HUDEP-2 (cell line): Measurements from ENCODE around the gene RTL1.
A peak's percentile ranks its signal among the peaks of the same experiment; 100 is the strongest.

Experiments
- DNase-seq, 76 experiments: peaks; one replicate each; lab custom pipeline; 2025; ENCODE audit not compliant: unreplicated experiment in 76 of 76; lab: John Stamatoyannopoulos, UW

Gene RTL1

DNA sequence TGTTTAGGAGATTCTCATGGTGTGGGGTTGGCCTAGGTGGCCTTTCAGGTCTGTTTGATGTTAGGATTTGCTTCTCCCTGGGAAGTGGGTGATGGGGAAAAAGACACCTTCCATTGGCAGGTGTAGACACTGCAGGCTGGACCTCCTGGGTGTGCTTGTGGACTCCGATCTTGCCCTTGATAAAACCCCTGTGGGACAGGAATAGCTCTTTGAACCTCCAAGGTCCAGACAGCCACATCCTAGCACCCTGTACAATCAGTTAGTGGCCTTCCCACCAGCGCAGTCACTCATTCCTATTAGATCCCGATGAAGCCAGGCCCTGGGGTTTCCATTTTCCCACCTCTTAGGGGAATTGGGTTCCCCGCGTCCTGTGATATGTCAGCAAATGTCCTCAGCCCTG lies 49.1 kb downstream of the RTL1 start:
- DNase-seq, result no peak

DNA sequence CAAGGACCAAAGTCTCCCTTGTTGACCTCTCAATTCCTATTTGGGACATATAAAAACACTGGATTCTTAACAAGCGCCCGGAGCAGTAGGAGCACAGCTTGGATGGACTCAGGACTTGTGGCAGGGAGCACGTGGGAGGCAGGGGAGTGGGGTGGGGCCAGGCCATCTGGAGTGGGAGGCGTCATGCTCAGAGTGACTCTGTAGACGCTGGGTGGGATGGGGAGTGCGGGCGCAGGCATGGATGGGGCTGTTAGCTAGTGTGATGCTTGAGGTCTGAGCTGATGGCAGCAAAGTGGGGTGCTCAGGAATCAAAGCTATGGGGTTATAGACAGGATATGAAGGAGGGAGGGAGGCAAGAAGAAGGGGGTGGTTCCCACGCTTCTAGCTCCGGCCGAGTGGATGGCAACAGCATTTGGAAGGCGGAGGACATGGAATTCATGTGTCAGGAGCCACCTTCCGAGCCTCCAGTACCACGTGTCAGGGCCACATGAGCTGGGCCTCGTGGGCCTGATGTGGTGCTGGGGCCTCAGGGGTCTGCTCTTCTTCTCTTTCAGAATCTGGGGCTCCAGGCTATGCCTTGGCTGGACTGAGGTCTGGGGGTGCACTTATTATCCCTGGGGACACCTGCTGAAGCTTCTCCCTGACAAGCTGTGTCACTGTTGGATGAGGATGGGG lies 51.4 kb downstream of the RTL1 start:
- DNase-seq, result no peak

DNA sequence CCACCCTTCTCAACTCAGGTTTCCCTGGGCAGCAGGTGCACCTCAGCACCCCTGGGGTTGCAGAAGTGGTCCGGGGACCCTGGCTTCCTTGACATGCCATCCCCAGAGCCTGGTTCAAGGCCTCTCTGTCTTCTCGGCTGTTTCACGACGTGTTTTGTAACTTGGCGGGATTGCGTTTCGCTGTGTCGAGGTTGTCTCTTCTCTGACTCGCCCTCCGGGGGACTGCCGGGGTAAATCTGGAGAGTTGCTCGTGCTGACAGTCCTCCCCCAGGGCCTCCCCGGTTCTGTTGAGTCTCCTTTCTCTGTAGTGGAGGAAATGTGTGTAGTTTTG lies 52.0 kb downstream of the RTL1 start:
- DNase-seq, result no peak

DNA sequence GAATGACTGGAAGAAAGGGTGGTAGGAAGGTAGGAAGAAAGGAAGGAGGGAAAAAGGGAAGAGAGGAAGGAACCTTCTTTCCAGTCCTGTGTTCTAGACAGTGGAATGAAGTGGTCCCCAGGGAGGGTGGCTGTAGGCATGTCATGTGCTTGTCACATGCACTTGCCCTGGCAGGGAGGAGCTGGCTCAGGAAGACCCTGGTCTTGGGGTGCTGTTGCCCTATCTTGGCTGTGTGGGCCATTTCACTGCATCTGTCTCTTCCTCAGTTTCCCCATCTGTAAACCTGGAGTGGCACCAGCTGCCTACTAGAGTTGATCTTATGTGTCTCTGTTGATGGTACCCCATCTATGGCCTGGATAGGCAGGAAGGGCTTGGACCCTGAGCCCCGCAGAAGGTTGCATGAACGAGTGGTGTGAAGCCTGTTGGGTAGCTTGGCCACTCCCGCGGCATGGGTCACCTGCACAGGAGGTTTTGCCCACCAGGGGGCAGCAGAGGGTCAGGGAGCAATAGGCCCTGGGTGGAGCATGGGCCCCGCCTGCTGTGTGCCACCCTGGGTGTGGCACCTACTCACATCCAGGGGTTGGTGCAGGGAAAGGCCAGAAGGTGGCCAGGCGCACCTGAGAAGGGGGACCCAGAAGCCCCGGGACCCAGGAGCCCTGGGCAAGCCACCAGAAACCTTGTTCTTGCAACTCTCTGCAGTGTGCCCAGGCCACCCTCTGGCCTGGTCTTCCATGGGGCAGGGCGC lies 52.5 kb downstream of the RTL1 start:
- peak in 67 of 76 experiments; percentile 8 to 80 (median 60) for DNase-seq

DNA sequence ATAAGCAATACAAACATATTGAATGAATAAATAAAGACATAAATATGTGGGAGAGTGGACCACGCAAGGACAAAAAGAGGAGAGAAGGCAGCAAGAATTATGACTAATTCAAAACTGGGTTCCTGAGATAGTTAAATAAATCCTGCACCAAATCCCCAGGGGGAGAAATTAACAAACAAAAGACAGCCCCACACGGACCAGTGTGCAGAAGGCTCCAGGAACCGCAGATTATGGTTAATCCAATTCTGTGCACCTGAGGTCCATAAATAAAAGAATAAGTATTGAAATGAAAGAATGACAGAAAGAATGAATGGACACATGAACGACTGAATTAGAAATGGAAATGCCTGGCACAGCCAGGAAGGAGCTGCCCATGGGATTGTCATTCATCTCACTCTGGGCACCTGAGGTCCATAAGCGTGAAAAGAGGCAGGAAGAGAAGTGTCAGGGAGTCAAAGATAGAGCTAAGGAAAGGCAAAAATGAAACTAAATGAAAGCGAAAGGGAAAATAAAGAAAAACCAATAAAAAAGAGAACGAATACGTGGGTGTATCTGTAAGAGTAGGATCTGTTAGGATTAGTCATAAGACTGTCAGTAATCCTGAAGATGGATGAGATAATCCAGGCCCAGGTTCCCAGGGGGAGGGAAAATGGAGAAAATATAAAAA lies 54.3 kb downstream of the RTL1 start:
- DNase-seq, result no peak

DNA sequence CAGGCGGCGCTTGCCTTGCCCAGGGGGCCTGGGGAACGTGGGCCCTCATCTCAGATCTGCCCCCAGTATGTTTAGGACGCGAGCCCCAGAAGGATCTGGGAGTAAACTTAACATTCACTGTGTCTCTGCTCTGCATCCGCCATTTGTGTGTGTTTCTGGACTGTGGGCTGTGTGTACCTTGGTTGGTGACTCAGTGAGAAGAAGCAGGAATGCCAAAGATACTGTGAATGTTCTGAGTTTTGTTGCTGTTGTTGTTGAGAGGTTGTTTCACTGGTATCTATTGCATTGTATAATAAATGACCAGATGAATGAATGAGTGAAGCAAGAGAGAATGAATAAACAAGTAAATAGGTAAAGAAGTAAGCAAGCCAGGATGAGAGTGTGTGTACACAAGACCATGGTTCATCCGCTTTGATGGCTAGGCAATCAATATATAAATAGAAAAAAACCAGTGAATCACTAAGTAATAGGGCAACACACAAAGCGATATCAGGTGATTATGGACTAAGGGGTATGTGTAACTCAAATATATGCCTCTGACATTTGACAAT lies 57.1 kb downstream of the RTL1 start:
- DNase-seq, result no peak

DNA sequence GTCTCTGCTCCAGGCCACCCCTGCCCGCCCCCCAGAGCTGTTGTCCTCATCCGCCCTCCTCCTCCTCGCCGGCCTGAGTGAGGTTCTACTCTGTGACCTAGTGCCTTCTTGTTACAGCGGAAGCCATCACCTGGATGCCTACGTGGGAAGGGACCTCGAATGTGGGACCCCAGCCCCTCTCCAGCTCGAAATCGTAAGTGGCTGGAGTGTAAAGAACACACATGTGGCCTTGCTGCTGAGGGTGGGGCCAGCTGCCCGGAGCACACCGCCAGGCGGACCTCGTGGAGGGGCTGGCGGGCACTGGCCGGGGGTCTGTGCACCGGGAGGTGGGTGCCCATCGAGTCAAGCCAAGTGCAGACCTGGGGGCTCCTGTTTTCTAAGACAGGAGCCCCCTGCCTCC lies 58.2 kb downstream of the RTL1 start:
- DNase-seq, result no peak

DNA sequence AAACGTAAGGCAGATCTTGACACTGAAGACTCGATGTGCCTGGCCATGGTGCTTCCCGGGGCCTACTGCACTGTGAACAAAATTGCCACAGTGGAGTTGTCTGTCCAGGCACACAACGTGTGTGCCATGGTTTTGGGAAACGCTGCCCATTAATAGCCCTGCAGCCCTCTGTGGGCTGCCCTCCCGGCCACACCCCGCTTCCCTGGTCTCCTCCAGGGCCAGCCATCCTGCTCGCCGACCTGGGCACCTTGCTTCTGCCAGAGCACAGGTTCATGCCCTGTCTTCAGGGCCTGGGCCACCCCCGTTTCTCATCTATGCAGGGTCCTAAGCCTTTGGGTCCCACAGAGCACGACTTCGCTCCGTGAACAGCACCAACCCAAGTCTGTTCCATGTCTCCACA lies 58.7 kb downstream of the RTL1 start:
- DNase-seq, result no peak

DNA sequence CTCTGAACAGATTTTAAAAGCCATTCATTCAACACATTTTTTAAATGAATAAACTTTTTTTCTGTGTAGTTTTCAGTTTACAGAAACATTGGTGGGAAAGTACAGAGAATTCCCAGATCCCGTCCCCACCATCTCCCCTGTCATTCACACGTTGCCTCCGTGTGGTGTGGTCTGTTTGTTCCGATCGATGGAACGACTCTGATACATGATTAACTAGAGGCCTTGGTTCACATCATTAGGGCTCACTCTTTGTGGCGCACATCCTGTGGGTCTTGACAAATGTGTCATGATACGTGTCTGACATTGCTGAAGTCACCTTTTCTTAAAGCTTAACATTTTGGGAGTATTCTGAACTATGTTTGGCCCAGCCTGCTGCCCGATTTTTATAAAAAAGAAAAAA lies 59.1 kb downstream of the RTL1 start:
- DNase-seq, result no peak

DNA sequence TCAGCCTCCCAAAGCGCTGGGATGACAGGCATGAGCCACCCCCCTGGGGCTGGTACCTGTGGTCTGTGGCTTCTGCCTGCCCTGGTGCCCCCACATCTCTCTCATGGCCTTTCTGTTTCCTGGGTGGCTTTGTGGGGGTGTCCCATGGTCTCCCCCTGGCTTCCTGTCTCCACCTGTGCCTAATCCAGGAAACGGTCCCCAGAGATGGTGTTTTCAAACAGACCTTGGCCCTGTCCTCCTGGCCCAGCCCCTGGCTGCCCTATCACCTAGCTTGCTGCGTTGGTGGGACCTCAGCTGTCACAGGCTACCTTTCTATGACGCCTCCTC lies 59.5 kb downstream of the RTL1 start:
- no peak for DNase-seq

DNA sequence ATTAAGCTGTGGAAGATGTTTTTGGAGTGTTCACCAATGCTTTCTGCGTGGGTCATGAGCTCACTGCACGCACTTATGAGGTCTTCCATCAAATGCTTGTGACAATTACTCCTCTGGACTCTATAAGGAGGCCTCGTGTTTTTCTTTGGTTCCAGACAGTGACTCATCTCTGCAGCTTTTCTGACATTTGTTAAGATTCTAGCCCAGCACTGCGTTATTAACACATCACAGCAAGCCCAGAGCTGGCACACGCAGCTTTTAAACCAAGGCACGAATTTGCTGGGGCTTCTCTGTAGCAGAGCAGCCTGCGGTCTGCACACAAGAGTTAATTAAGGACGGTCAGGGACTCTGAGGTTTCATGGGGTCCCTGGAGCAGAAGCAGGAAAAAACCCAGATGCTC lies 60.7 kb downstream of the RTL1 start:
- DNase-seq, result no peak

DNA sequence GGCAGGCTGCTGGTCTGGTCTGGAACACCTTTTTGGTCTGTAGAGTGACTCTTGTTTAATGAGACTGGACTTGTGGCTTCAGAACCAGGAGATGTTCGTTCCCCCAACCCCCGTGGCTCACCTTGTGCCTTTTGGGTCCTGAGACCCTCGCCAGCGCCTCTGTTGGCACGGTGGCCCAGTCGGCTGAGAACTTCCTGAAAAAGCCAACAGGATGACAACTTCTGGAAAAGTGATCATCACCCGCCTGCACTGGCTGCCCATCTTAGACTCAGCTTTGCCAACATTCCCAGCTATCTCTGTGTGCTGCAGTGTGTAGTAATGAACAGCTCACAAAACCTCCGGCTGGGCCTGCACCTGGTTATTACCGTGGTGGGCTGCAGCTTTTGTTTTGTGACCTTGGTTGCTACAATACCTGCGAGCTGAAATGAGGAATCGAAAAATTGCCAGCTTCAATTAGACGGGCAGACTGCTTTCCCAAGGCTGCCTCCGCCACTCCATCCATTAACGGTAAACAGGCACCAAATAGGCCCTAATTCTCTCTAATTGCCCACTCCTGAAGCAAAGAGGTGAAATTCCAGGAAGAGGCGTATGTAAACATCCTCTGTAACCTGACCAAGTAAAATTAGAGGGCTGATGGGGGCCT lies 61.6 kb downstream of the RTL1 start:
- no peak for DNase-seq

DNA sequence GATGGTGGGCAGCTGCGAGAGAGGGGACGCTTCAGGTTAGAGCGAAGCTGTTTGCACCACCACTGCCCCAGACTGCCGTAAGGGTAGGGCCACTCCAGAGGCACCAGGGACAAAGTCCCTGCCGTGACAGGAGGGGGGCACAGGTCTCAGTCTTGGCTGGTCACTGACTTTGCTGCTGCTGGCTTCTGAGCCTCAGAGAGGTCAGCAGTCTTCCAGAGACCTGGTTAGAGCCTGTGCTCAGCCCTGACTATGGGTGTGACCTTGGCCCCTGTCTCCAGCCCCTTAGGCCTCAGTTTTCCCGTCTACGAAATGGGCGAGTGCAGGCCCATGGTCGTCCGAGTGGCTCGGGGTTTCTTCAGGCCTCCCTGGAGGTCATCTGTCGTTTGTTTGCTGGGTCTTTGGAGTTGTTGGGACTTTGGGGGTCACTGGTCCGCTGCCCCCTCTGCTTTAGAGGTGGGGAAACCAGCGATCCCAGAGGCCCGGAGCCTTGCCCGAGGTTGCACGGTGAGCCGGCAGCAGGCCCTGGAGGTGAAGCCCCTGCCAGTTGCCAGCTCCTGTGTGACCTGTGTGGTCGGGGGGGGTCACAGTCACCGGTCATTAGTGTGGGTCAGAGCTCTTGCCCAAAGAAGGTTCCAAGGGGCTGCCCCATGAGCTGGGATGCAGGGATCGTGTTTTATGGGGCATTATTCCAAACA lies 62.3 kb downstream of the RTL1 start:
- DNase-seq, result no peak

DNA sequence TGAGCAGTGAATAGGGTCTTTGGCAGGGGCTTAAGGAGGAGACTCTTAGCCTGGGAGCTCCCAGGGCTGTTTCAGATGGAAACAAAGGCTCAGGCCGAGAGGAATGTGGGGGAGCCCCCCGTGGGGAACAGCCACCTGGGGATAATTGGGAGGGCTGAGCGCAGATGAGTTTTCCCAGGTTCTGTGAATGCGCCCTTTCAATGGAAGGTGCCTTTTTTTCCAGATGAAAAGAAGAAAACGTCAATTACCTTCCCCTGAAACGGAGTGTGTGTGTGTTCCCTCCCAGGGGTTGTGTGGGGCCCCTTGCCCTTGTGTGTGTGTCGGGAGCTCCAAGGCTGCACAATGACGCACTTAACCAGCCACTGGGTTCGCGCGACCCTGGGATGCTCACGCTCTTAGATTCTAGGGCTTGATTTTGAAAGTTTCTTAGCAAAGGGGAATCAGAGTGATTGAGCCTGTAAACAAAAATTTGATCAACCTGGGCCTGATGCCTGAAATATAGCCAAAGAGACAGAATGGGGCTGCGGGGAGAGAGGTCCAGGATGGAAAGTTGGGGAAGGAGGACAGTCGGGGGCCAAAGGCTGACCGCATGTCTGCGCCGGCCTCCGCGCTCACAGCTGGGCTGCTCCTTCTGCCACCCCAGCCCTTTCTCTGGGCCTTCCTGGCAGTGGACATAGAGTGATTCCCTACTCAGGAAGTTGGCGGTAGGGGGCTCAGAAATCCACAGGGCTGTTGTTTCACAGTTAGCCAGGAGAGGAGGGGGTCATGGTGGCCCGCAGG lies 63.0 kb downstream of the RTL1 start:
- DNase-seq, result no peak

DNA sequence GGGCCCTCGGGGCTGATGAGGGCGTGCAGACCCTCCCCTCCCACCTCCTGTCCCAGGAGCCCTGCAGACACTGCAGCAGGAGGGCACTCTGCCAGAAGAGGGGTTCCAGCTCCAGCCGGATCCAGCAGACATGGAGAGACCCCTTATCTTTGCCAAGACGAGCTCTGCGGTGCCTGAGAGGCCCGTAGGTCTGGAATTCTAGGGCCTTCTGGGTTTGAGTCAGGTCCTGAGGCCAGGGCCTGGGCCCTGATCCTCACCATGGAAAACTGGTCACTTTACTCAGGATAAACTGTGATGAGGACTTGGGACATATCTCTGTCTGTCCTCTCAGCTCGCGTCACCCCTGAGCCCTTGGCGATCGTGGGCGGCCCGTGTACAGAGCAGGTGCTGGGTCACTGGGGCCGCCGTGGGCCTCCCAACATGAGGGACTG lies 63.8 kb downstream of the RTL1 start:
- DNase-seq, result no peak

DNA sequence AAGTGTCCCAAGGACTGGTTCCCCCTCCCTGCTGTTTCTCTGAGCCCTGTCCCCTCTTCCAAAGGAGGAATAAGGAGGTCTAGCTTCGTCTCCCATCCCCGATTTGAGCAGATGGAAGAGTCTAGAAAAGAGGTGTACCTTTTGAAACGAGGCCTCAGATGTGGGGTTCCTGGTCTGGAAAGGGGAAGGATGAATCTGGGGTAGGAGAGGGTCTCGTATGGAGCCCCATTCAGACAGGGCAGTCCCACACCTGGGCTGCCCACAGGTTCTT lies 64.3 kb downstream of the RTL1 start:
- no peak for DNase-seq

DNA sequence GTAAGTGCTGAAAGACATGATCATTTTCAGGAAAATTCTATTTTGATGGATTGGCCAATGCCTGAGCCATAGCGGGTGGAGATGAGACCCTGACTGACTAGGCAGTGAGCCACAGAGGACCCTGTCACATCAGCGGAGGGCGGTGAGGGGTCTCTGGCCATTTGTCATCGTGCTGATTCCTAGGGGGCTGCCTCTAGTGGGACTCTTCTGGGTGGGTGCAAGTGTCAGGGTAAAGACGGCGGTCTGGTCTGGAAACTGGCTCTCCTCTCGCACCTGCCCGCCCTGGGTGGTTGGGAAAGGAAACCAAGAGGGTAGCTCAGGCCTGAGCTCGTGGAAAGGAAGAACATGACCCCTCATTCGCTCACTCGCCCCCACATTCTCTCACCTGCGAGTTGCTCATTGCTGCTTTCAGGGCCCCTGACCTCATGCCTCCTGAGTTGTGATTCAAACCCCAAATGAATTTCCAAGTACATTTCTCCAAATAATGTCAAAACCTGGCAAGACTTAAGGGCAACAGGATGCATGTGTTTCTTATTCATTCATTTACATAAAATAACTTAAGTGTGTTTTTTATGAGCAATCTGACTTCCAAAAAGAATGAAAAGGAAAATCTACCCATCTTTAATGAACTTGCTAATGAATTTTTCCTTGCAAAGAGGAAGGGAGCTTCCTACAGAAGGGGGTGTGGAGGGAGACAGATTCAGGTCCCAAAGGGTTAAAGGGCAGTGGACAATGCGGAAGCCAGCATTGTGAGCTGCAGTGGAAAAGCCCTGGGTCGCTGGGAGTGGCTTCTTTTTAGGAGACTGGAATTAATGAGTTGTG lies 64.8 kb downstream of the RTL1 start:
- no peak for DNase-seq

DNA sequence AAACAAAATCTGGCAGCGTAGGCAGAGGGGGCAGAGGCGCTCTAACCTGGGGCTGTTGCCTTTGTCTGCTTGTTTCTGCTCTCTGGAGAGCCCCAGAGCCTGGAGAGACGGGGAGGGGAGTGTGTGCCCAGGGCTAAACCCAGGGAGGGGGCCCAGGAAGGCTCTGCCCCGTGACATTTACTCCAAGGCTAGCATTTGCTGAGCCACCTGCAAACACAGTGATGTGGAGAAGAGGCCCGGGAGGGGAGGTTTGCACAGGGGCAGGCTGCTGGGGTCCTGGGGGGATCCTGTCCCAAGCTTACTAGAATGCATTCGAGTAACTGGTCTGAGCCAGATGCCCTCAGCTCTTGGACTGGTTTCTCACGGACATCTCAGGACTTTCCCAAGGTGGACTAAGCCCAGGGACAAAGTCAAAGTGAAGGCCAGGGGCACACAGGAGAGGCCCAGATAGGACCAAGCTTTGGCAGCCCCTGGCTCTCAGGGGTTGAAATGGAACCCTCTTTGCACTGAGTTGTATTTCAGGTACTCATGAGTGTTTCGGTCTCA lies 65.6 kb downstream of the RTL1 start:
- DNase-seq, result no peak
